GM12864 (cell line): Measurements from ENCODE around the gene TAF8.

Source experiments
- DNase-seq: peaks from one replicate; pipeline ENCODE4 v3.0.0-alpha.2; 2011; ENCODE audit warnings: low read depth
- H3K4me3 ChIP-seq: 2 replicates; pipeline ENCODE4 v1.5.1; 2011; ENCODE audit warnings: mild to moderate bottlenecking, low read depth, low read length, control low read depth
- CTCF ChIP-seq: IDR thresholded peaks from 2 replicates; pipeline ENCODE4 v1.5.1; 2011; ENCODE audit warnings: low read depth, mild to moderate bottlenecking, moderate library complexity, low read length, control low read depth, inconsistent platforms; ENCODE audit errors: missing control alignments

TAF8 gene

GRCh38 chr6:42041481-42042053 lies 8.8 kb upstream of the TAF8 start:
- DNase-seq, result no peak

GRCh38 chr6:42042108-42042507 lies 8.2 kb upstream of the TAF8 start:
- no peak for TF ChIP-seq CTCF
- no peak overlapping the region for H3K4me3 ChIP-seq
- no peak for DNase-seq

More at GRCh38 chr6:42041481-42042053, 8.8 kb upstream of the TAF8 start:
- no peak for TF ChIP-seq CTCF
- no peak overlapping the region for H3K4me3 ChIP-seq

GRCh38 chr6:42043787-42044475 lies 6.4 kb upstream of the TAF8 start:
- peak; percentile 95 for TF ChIP-seq CTCF
- peak overlapping the region; percentile 18; the same call in 1 of the 2 replicates for H3K4me3 ChIP-seq
- peak; percentile 69 for DNase-seq

- DNase-seq, result no peak
- no peak overlapping the region for H3K4me3 ChIP-seq
Measured at GRCh38 chr6:42045538-42046460, 4.5 kb upstream of the TAF8 start.

GRCh38 chr6:42046464-42047212 lies 3.7 kb upstream of the TAF8 start:
- no peak overlapping the region for H3K4me3 ChIP-seq
- no peak for DNase-seq
- TF ChIP-seq CTCF, result no peak

More at GRCh38 chr6:42045538-42046460, 4.5 kb upstream of the TAF8 start:
- TF ChIP-seq CTCF, result no peak

- no peak overlapping the region for H3K4me3 ChIP-seq
- no peak for TF ChIP-seq CTCF
- DNase-seq, result no peak
Measured at GRCh38 chr6:42047213-42047590, 3.1 kb upstream of the TAF8 start.
